GM23248 (cell line): ENCODE results near the gene DOK5.

Source experiments
- EZH2 ChIP-seq: fragments of 200-600 bp; sonication (generic); IDR thresholded peaks from 2 replicates; pipeline ENCODE4 v1.6.1; 2018; ENCODE audit warnings: antibody characterized with exemption, mild to moderate bottlenecking; ENCODE audit not compliant: insufficient read depth, poor library complexity, severe bottlenecking
- EZH2phosphoT487 ChIP-seq: fragments of 200-600 bp; sonication (generic); IDR thresholded peaks from 2 replicates; pipeline ENCODE4 v1.6.1; 2018; ENCODE audit warnings: antibody characterized with exemption, moderate library complexity, mild to moderate bottlenecking, low read depth; ENCODE audit not compliant: insufficient read depth

DNA sequence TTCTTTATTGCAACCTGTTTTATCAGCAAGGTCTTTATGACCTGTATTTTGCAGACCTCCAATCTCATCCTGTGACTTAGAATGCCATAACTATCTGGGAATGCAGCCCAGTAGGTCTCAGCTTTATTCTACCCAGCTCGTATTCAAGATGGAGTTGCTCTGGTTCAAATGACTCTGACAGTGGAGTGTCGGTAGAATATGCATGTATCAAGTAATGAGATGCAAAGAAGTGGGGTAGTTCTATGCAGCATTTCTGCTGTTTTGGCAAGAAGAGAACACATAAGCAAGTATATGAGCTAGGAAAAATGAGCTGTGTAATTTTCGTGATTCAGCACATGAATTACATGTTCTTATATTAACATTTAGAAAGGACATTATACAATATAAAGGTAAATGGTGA, 185.9 kb downstream of the DOK5 start:
- no peak for TF ChIP-seq EZH2
- TF ChIP-seq EZH2phosphoT487, result no peak
